GM19467 (cell line): ENCODE data around the gene MAST2.
"Not testable (repeated sequence)": the region's sequence is repeated elsewhere in the genome, so short reads cannot be mapped to it uniquely, and the experiment has no call there.

Experiments
- ATAC-seq: cut with Tn5 transposase; IDR thresholded peaks from one replicate; pipeline ENCODE4 v1.9.1; 2021; ENCODE audit warnings: mild to moderate bottlenecking, moderate library complexity; ENCODE audit not compliant: unreplicated experiment

MAST2 gene

DNA sequence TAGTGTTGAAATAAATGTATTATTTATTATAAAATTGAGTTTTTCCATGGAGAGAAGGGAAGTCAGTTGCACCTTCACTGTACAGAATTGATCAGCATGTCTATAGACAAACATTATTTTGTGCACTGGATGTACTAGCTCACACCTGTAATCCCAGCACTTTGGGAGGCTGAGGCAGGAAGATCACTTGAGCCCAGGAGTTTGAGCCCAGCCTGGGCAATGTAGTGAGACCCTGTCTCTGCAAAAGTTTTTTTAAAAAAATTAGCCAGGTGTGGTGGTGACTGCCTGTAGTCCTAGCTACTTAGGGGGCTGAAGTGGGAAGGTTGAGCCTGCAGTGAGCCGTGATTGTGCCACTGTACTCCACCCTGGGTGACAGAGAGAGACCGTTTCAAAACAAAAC lies 87.7 kb downstream of the MAST2 start:
- no peak for ATAC-seq

DNA sequence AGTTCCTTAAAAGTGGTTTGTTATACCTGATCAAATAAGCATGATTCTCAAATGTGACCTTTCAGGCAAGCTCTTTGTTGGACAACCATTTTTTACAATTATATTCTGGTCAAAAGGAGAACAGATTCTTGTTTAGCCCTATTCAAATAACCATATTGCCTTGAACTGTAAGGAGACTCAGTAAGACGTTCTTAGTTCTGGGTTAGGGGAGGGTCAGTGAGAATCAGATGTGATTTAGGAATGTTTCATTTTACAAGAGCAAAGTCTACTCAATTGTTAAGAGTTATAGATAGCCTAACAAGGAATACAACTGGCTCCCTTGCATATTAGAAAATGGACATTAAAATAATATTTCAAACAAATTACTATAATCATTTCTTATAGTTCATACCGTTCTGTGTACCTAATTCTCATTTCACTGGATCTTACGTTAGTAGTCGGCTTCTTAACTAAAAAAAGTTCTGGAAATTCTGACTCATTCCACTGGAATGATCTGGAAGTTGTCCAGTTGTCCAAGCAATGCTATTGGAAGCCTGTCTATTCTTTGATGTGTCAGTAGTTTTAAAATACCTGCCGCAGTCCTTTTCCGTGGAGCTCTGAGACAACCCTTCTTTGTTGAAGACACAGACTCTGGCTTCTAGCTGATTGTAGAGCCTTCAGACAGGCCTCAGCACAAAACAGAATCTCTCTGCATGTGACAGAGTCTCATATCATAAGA lies 88.8 kb downstream of the MAST2 start:
- ATAC-seq = no peak

DNA sequence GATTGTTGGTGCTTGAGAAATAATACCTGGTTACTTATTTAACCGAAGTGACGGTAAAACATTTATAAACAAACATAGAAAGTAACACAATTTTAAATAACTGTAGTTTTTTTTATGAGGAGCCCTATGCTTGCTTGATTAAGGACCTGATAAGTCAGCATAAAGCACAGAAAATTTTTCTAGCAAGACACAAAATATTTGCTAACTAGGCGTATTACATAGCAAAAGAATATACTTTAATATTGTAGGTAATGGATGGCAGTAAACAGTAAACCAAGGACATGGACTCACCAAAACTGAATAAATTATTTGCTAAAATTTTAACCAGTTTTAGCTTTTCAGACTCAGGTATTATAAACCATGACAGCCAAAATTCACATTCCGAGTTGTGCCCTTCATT lies 90.9 kb downstream of the MAST2 start:
- ATAC-seq = no peak

- ATAC-seq = no peak
Observed at GRCh38 chr1:45894921-45895320, 91.5 kb downstream of the MAST2 start.

GRCh38 chr1:45895406-45895805 lies 92.0 kb downstream of the MAST2 start:
- ATAC-seq = no peak

DNA sequence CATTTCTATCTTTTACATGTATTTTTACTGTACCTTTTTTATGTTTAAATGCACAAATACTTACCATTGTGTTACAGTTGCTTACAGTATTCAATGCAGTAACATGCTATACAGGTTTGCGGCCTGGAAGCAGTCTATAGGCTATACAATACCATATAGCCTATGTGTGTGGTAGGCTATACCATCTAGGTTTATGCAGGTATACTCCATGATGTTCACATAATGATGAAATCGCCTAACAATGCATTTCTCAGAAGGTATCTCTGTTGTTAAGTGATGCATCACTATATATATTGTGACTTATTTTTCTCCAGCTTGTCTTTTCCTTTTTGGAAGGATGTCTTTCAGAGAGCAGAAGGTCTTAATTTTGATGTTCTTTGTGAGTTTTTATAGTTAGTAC lies 103.5 kb downstream of the MAST2 start:
- no peak for ATAC-seq

DNA sequence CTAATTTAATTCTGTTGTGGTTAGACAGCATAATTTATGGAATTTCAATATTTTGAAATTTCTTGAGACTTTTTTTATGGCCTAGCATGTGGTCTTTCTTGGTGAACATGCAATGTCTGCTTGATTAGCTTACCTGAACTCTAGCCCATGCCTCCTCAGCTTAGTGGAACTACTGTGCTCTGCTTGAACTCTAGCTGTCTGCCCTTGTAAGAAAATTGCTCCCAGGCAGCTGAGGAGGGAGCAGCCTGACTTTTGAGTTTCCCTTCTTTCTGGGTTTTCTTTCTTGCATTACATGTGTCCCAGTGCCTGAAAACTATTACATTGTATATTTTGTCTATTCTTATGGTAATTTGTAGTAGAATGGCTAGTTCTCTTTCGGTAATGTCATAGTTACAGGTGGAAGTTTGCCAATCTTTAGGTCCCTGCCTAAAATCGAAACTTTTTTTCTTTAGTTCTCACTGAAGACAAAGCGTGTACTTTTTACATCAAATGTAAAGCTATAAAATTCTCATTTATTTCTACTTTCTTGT lies 105.3 kb downstream of the MAST2 start:
- ATAC-seq = no peak

GRCh38 chr1:45911634-45912033 lies 108.2 kb downstream of the MAST2 start:
- ATAC-seq = no peak

DNA sequence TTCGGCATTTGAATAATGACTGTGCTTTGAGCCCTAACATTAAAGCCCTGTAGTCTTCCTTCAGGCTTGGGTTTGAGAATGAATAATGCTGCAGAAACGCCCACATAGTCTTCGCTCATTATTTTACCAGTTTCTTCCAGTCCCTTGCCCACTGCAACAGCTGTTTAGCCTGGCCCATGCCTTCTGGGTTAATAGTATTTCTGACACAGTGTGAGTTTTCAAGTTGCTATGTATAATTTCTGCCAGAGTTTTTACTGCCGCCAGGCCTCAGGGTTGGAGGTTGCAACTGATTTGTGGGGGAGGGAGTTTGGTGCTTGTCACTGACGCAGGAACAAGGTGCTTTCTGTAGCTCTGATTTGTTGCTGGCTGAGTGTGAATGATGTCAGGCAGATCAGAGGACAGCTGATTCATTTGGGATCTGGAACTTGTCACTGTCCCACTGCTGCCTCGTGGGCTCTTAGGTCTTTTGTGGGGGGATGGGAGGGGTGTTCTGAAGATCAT lies 109.8 kb downstream of the MAST2 start:
- no peak for ATAC-seq

DNA sequence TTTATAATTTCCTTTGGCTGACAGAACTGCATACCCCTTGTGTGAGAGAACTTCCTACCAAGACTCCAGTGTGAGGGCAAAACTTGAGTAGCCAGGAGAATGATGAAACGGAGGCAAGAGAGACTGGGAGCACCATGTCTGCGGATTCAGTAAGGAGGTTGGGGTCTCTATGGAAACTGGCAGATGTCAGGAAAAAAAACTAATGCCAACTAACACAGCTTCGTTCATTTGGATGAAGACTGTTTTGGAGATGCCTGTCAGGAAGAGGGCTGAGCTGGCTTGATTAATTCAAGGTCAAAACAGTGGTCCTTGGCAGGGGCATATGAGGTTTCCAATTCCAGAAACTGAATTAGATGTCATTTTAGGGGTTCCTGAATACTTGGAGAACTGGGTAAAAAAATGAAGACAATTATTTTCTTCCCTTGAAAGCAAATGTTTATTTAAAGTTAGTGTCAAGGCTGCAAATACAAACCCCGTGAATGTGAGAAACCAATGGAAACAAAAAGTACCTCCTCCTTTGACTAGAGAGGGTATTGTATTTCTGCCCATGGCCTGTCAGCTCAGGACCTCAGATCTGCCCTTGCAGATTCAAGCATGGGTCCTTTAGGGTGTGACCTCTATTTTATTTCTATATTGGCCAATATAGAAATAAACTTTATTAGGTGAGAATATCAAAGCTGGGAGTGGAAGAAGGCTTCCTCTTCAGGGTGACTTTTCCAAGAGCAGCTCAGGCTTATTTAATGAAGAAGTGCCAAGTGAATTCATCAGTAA lies 110.5 kb downstream of the MAST2 start:
- ATAC-seq = no peak

DNA sequence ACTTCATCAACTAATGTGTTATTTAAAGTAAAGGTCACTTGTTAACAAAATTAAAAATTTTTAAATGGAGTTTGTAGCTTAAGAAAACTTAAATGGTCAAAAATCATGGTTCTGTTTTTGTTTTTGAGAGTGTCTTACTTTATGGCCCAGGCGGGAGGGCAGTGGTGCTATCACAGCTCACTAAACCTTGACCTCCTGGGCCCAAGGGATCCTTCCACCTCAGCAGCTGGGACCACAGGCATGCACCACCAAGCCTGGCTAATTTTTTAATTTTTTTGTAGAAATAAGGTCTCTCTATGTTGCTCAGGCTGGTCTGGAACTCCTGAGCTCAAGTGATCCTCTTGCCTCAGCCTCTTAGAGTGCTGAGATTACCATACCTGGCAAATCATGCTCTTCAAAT lies 111.4 kb downstream of the MAST2 start:
- no peak for ATAC-seq

GRCh38 chr1:45922374-45922773 lies 119.0 kb downstream of the MAST2 start:
- ATAC-seq = no peak

DNA sequence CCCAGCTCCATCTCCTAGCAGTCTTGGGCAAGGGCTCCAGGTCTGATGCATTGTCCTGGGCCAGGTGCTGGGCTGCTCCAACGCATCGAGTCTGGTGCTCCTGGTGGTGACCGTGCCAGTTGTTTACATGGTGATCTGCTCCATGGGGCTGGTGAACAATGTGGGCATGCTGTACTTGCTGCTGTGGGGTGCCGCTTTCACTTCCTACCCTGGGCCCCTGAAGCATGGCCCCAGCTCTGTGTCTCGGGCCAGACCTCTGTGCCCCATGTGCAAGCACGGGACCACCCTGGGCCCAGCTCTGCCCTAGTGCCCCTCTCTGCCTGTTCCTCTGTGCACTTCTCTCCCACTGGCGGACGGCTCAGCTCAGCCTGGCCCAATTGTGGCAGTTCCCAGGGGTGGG lies 119.4 kb downstream of the MAST2 start:
- no peak for ATAC-seq

GRCh38 chr1:45923343-45923742 lies 119.9 kb downstream of the MAST2 start:
- ATAC-seq = no peak

GRCh38 chr1:45924736-45925135 lies 121.3 kb downstream of the MAST2 start:
- ATAC-seq = no peak

- ATAC-seq = no peak
Observed at GRCh38 chr1:45925728-45926287, 122.4 kb downstream of the MAST2 start.

GRCh38 chr1:45926330-45926729 lies 122.9 kb downstream of the MAST2 start:
- ATAC-seq = no peak

GRCh38 chr1:45927231-45927915 lies 124.0 kb downstream of the MAST2 start:
- ATAC-seq = not testable (repeated sequence)

DNA sequence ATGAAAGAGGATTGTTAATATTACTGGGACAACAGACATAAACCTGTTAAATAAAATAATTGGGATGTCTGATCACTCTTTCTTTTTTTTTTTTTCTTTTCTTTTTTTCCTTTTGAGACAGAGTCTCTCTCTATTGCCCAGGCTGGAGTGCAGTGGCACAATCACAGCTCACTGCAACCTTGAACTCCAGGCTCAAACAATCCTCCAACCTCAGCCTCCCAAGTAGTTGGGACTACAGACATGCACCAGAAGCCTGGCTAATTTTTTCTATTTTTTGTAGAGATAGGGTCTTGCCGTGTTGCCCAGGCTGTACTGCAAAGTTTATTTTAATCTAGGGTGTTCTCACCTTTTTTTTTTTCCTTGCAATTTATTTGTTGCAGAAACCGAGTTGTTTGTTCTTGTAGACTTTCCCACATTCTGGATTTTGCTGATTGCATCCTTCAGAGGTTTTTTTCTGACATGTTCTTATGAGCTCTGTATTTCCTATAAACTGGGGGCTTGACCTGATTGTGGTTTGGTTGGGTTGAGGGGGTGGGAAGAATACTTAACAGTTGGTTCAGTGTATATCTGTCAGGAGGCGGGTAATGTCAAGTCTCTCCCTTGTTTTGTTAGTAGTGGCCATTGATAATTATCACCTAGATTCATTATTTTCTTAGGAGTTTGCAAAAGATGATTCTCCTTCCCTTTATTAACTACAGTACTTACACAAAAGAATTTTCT lies 125.2 kb downstream of the MAST2 start:
- no peak for ATAC-seq

- no peak for ATAC-seq
Observed at GRCh38 chr1:45929257-45929687, 125.9 kb downstream of the MAST2 start.
